IMR-90 (cell line): ENCODE data around the gene ZNF316. TPM values are rescaled to one million over a fixed set of nuclear protein-coding genes. Genes with fewer than 3 reads are reported as not detected.

Experiments used
- ATAC-seq: fragments of 200-7000 bp; cut with Tn5 transposase; 2 replicates; pipeline ENCODE4 v1.9.1; 2020; ENCODE audit warnings: low read depth, mild to moderate bottlenecking, moderate library complexity
- BruUV-seq: library from RNA; stranded (reverse); fragments of 400-500 nt; replicated peaks from 2 replicates; lab custom pipeline; 2021; lab: Mats Ljungman, UMichigan
- CTCF ChIA-PET: fragments of 300-600 bp; formaldehyde crosslinking; extraction: SDS; loops from one replicate; lab custom pipeline; 2021; ENCODE audit warnings: antibody characterized with exemption; lab: Yijun Ruan, JAX
- POLR2A ChIA-PET: fragments of 300-600 bp; sonication (Branson Sonifier 250); formaldehyde crosslinking; loops from one replicate; lab custom pipeline; 2022; ENCODE audit warnings: antibody characterized with exemption; ENCODE audit not compliant: unreplicated experiment; lab: Charles Lee
- DNase-seq: peaks from one replicate; pipeline ENCODE4 v3.0.0; 2013
- H2AFZ ChIP-seq: replicated peaks from 2 replicates; pipeline ENCODE3; 2013; ENCODE audit warnings: low read length, mild to moderate bottlenecking; ENCODE audit not compliant: poor library complexity
- H2AK5ac ChIP-seq: 2 replicates; pipeline ENCODE4 v1.6.1; 2013; ENCODE audit warnings: low read depth, low read length, inconsistent platforms
- H2AK9ac ChIP-seq: replicated peaks from 2 replicates; pipeline ENCODE3; 2013; ENCODE audit warnings: mild to moderate bottlenecking, low read depth, low read length, moderate library complexity; ENCODE audit not compliant: poor library complexity
- H2BK120ac ChIP-seq: 2 replicates; pipeline ENCODE4 v1.6.1; 2013; ENCODE audit warnings: low read depth, low read length, inconsistent platforms
- H2BK15ac ChIP-seq: 3 replicates; pipeline ENCODE4 v1.6.1; 2013; ENCODE audit warnings: low read depth, low read length, inconsistent platforms
- H2BK20ac ChIP-seq: 2 replicates; pipeline ENCODE4 v1.6.1; 2013; ENCODE audit warnings: low read depth, mild to moderate bottlenecking, inconsistent platforms, low read length, moderate library complexity
- H2BK5ac ChIP-seq: 2 replicates; pipeline ENCODE4 v1.6.1; 2013; ENCODE audit warnings: mild to moderate bottlenecking, low read depth, low read length, inconsistent platforms; ENCODE audit not compliant: poor library complexity, severe bottlenecking
- H3K14ac ChIP-seq: replicated peaks from 2 replicates; pipeline ENCODE4 v1.6.1; 2013; ENCODE audit warnings: low read depth, low read length, inconsistent platforms
- H3K18ac ChIP-seq: 2 replicates; pipeline ENCODE4 v1.6.1; 2013; ENCODE audit warnings: low read depth, low read length, control low read depth
- H3K23ac ChIP-seq: 2 replicates; pipeline ENCODE4 v1.6.1; 2013; ENCODE audit warnings: low read depth, low read length, inconsistent platforms
- H3K27ac ChIP-seq: 2 replicates; pipeline ENCODE4 v1.5.1; 2013; ENCODE audit warnings: mild to moderate bottlenecking, control low read depth, low read length; ENCODE audit not compliant: insufficient read depth
- H3K27me3 ChIP-seq: 2 replicates; pipeline ENCODE4 v1.6.1; 2013; ENCODE audit warnings: low read length; ENCODE audit not compliant: control insufficient read depth, insufficient read depth
- H3K36me3 ChIP-seq: 2 replicates; pipeline ENCODE4 v1.6.1; 2013; ENCODE audit warnings: low read length, mixed read lengths; ENCODE audit not compliant: control insufficient read depth, insufficient read depth
- H3K4ac ChIP-seq: 2 replicates; pipeline ENCODE4 v1.6.1; 2013; ENCODE audit warnings: low read depth, low read length, inconsistent platforms
- H3K4me1 ChIP-seq: 2 replicates; pipeline ENCODE4 v1.6.1; 2013; ENCODE audit warnings: low read length, mixed read lengths; ENCODE audit not compliant: control insufficient read depth, insufficient read depth
- H3K4me2 ChIP-seq: 2 replicates; pipeline ENCODE4 v1.6.1; 2013; ENCODE audit warnings: low read depth, mild to moderate bottlenecking, control low read depth, low read length, moderate library complexity
- H3K4me3 ChIP-seq: 2 replicates; pipeline ENCODE4 v1.5.1; 2013; ENCODE audit warnings: low read depth, mild to moderate bottlenecking, control low read depth, low read length, moderate library complexity; ENCODE audit not compliant: insufficient read depth
- H3K56ac ChIP-seq: 2 replicates; pipeline ENCODE4 v1.6.1; 2013; ENCODE audit warnings: low read length, inconsistent platforms; ENCODE audit not compliant: insufficient read depth; ENCODE audit errors: extremely low read depth
- H3K79me1 ChIP-seq, 2 experiments: 2 replicates each; pipeline ENCODE4 v1.6.1; 2013; ENCODE audit warnings: low read length in 2 of 2, inconsistent platforms in 1 of 2, low read depth in 1 of 2
- H3K9ac ChIP-seq: 2 replicates; pipeline ENCODE4 v1.6.1; 2013; ENCODE audit warnings: low read depth, low read length, control low read depth
- H3K9me1 ChIP-seq: 2 replicates; pipeline ENCODE4 v1.6.1; 2013; ENCODE audit warnings: low read length, inconsistent platforms; ENCODE audit not compliant: insufficient read depth
- H3K9me3 ChIP-seq: 2 replicates; pipeline ENCODE4 v1.6.1; 2013; ENCODE audit warnings: low read length; ENCODE audit not compliant: control insufficient read depth, insufficient read depth
- H4K20me1 ChIP-seq: 2 replicates; pipeline ENCODE4 v1.6.1; 2013; ENCODE audit warnings: low read length, inconsistent platforms; ENCODE audit not compliant: insufficient read depth
- H4K5ac ChIP-seq: 2 replicates; pipeline ENCODE4 v1.6.1; 2013; ENCODE audit warnings: mild to moderate bottlenecking, low read depth, low read length, control low read depth
- H4K8ac ChIP-seq, 2 experiments: 2 replicates each; pipeline ENCODE4 v1.6.1; 2013; ENCODE audit warnings: low read depth in 2 of 2, low read length in 2 of 2, control low read depth in 1 of 2, inconsistent platforms in 1 of 2
- H4K91ac ChIP-seq: 2 replicates; pipeline ENCODE4 v1.6.1; 2013; ENCODE audit warnings: low read depth, low read length, inconsistent platforms; ENCODE audit not compliant: insufficient read depth
- BHLHE40 ChIP-seq: fragments of 150-350 bp; IDR thresholded peaks from 2 replicates; pipeline ENCODE4 v1.6.1; 2016; ENCODE audit warnings: mild to moderate bottlenecking, low read depth, low read length
- CEBPB ChIP-seq: IDR thresholded peaks from 2 replicates; pipeline ENCODE4 v1.6.1; 2012; ENCODE audit warnings: low read depth, low read length, improper control_type of control experiment
- CHD1 ChIP-seq: IDR thresholded peaks from 2 replicates; pipeline ENCODE4 v1.6.1; 2012; ENCODE audit warnings: low read depth, low read length, improper control_type of control experiment
- CTCF ChIP-seq: conservative IDR thresholded peaks from 2 replicates; pipeline ENCODE4 v1.5.1; 2012; ENCODE audit warnings: mild to moderate bottlenecking, low read depth, low read length, improper control_type of control experiment
- ELK1 ChIP-seq: fragments of 150-350 bp; IDR thresholded peaks from 2 replicates; pipeline ENCODE4 v1.6.1; 2016; ENCODE audit warnings: low read depth, mild to moderate bottlenecking, low read length, moderate library complexity, borderline replicate concordance
- FOS ChIP-seq: fragments of 150-350 bp; IDR thresholded peaks from 2 replicates; pipeline ENCODE4 v1.6.1; 2016; ENCODE audit warnings: low read depth, low read length
- MAFK ChIP-seq: IDR thresholded peaks from 2 replicates; pipeline ENCODE4 v1.6.1; 2012; ENCODE audit warnings: low read depth, low read length, improper control_type of control experiment
- MAZ ChIP-seq: IDR thresholded peaks from 2 replicates; pipeline ENCODE4 v1.6.1; 2012; ENCODE audit warnings: low read depth, mild to moderate bottlenecking, low read length, improper control_type of control experiment, moderate library complexity, borderline replicate concordance
- MXI1 ChIP-seq: IDR thresholded peaks from 2 replicates; pipeline ENCODE4 v1.6.1; 2012; ENCODE audit warnings: low read depth, mild to moderate bottlenecking, low read length, moderate library complexity, borderline replicate concordance
- NFE2L2 ChIP-seq: fragments of 150-350 bp; IDR thresholded peaks from 2 replicates; pipeline ENCODE4 v1.6.1; 2016; ENCODE audit warnings: low read depth, mild to moderate bottlenecking, low read length
- POLR2A ChIP-seq: IDR thresholded peaks from 2 replicates; pipeline ENCODE4 v1.6.1; 2012; ENCODE audit warnings: mild to moderate bottlenecking, low read depth, low read length
- RAD21 ChIP-seq: IDR thresholded peaks from 2 replicates; pipeline ENCODE4 v1.6.1; 2012; ENCODE audit warnings: low read length, improper control_type of control experiment
- RCOR1 ChIP-seq: IDR thresholded peaks from 2 replicates; pipeline ENCODE4 v1.6.1; 2012; ENCODE audit warnings: mild to moderate bottlenecking, low read length, improper control_type of control experiment; ENCODE audit not compliant: insufficient replicate concordance
- RFX5 ChIP-seq: IDR thresholded peaks from 2 replicates; pipeline ENCODE4 v1.8.0; 2012; ENCODE audit warnings: low read depth, mild to moderate bottlenecking, low read length, moderate library complexity
- SMC3 ChIP-seq: fragments of 150-350 bp; IDR thresholded peaks from 2 replicates; pipeline ENCODE4 v1.6.1; 2016; ENCODE audit warnings: low read depth, mild to moderate bottlenecking, antibody characterized with exemption, low read length, moderate library complexity
- USF2 ChIP-seq: fragments of 150-350 bp; IDR thresholded peaks from 2 replicates; pipeline ENCODE4 v1.6.1; 2017; ENCODE audit warnings: mild to moderate bottlenecking, antibody characterized with exemption, low read length, low read depth
- WGBS, 2 experiments: methylation state at CpG; one replicate each; pipeline versions ENCODE4 v1.1.5 to v1.1.7; 2013; ENCODE audit warnings: missing lambda C conversion rate in 2 of 2; ENCODE audit not compliant: insufficient read length in 1 of 2; ENCODE audit errors: extremely low coverage in 2 of 2; 5-methylcytosine and 5-hydroxymethylcytosine counted together
- dilution Hi-C: fragments of 300-500 bp; cut with HindIII; formaldehyde crosslinking; loops from one replicate; pipeline ENCODE4 v1.14.3; 2018; ENCODE audit warnings: low sequenced_read_pairs; ENCODE audit not compliant: unreplicated experiment
- in situ Hi-C: fragments of 300-500 bp; cut with MboI; formaldehyde crosslinking; loops from 3 replicates; pipeline ENCODE4 v1.14.3; 2019; ENCODE audit warnings: low sequenced_read_pairs, inconsistent platforms, mixed read lengths
- intact Hi-C: fragments of 100-400 bp; cut with micrococcal nuclease; formaldehyde crosslinking; loops from 2 replicates; pipeline ENCODE4 v1.10.0; 2022
- polyA plus RNA-seq, 3 experiments: library from polyadenylated mRNA; depleted of rRNA; stranded (reverse); fragments of >200 nt; gene quantifications; 2 replicates each; pipeline ENCODE4 v1.2.3, GENCODE V29; 2012; ENCODE audit warnings: low replicate concordance in 1 of 3
- total RNA-seq: library from RNA; depleted of rRNA; stranded (reverse); fragments of >200 nt; gene quantifications from 2 replicates; pipeline ENCODE4 v1.2.3, GENCODE V29; 2012

ZNF316 gene
- total and polyA plus RNA-seq, 2 of the 4 experiments (the other 2 are of a cell fraction): 3.2 to 7.2 TPM

- ChIA-PET CTCF (no interaction called here), POLR2A (no interaction called here)
- H2BK5ac ChIP-seq: no peak overlapping the region
- no peak for DNase-seq
- BruUV-seq: no TSS peak
- no peak overlapping the region for H2BK15ac ChIP-seq
- H3K56ac ChIP-seq: no peak overlapping the region
- H3K27ac ChIP-seq: no peak overlapping the region
- no peak overlapping the region for H2AFZ ChIP-seq
- no peak overlapping the region for H2AK9ac ChIP-seq
- peaks cover 4% of the 10 kb centered on the region; the same call in 1 of the 2 replicates for H4K20me1 ChIP-seq
- no peak overlapping the region for H4K8ac ChIP-seq
- no peak overlapping the region for H2AK5ac ChIP-seq
- no peak overlapping the region for H3K4ac ChIP-seq
- H2BK120ac ChIP-seq: no peak overlapping the region
- in situ Hi-C loops: no loop called here
- no peak for TF ChIP-seq RCOR1
- TF ChIP-seq CEBPB: no peak
- no peak for TF ChIP-seq FOS
- TF ChIP-seq USF2: no peak
- no peak for TF ChIP-seq SMC3
- no peak for TF ChIP-seq POLR2A
- TF ChIP-seq MAZ: no peak
- TF ChIP-seq NFE2L2: no peak
- TF ChIP-seq RAD21: no peak
- TF ChIP-seq CHD1: no peak
- TF ChIP-seq BHLHE40: no peak
- no peak for TF ChIP-seq ELK1
- TF ChIP-seq MXI1: no peak
- no peak for TF ChIP-seq RFX5
- no peak for TF ChIP-seq MAFK
- TF ChIP-seq CTCF: no peak
- H2BK20ac ChIP-seq: no peak overlapping the region
- ATAC-seq: no peak
- peaks cover 30% of the 10 kb centered on the region for H3K9me3 ChIP-seq
- H3K4me3 ChIP-seq: no peak overlapping the region
- H3K79me1 ChIP-seq: peaks cover 0 to 17% of the 10 kb centered on the region in 2 experiments; a peak in 1 of 4 replicates
- H3K4me1 ChIP-seq: no peaks in the 10 kb centered on the region
- no peak overlapping the region for H3K4me2 ChIP-seq
- no peak overlapping the region for H3K9ac ChIP-seq
- intact Hi-C loops: no loop called here
- H3K18ac ChIP-seq: no peak overlapping the region
- peaks cover 76% of the 10 kb centered on the region for H3K36me3 ChIP-seq
- no peak overlapping the region for H4K91ac ChIP-seq
- dilution Hi-C loops: no loop called here
- H4K5ac ChIP-seq: no peak overlapping the region
- no peaks in the 10 kb centered on the region for H3K9me1 ChIP-seq
- WGBS, 2 experiments: no CpG with 5 or more reads among the region's 5 CpGs
- no peaks in the 10 kb centered on the region for H3K27me3 ChIP-seq
- no peak overlapping the region for H3K23ac ChIP-seq
- no peak overlapping the region for H3K14ac ChIP-seq
These were observed 11.6 kb downstream of the ZNF316 start for GRCh38 chr7:6648815-6649104.
